Measurements from ENCODE around the gene CADPS.

CADPS gene

GRCh38 chr3:62805580-62806277 lies 69.5 kb downstream of the CADPS start:
- no peak for DNase-seq

DNA sequence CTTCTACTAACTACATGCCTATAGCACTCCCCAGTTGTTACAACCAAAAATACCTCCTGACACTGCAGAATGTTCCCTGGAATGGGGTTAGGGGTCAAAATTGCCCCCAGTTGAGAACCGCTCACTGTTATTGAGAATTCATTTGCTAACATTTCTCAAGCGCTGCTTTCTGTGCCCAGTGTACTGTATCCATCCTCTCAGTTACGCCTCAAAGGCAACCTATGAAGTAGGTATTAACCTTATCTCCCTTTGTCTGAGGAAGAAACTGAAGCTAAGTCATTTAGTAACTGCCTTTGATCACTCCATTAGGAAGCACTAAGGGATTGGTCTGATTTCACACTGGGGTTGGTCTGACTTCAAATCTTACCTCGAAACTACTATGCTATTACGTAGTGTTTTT lies 70.1 kb downstream of the CADPS start:
- DNase-seq: no peak

- no peak for DNase-seq
These were observed 71.9 kb downstream of the CADPS start for GRCh38 chr3:62803276-62803675.

DNA sequence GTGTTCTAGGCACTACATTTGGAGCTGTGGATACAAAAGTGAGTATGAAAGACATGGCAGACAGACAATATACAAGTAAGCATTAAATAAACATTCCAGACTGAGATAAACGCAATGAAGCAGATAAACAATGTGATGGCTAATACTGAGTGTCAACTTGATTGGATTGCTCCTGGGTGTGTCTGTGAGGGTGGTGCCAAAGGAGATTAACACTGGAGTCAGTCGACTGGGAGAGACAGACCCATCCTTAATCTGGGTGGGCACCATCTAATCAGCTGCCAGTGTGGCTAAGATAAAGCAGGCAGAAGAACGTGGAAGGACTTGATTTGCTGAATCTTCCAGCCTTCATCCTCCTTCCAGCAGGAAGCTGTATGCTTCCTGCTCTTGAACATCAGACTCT lies 77.2 kb downstream of the CADPS start:
- no peak for DNase-seq

GRCh38 chr3:62797132-62797531 lies 78.1 kb downstream of the CADPS start:
- DNase-seq: no peak

DNA sequence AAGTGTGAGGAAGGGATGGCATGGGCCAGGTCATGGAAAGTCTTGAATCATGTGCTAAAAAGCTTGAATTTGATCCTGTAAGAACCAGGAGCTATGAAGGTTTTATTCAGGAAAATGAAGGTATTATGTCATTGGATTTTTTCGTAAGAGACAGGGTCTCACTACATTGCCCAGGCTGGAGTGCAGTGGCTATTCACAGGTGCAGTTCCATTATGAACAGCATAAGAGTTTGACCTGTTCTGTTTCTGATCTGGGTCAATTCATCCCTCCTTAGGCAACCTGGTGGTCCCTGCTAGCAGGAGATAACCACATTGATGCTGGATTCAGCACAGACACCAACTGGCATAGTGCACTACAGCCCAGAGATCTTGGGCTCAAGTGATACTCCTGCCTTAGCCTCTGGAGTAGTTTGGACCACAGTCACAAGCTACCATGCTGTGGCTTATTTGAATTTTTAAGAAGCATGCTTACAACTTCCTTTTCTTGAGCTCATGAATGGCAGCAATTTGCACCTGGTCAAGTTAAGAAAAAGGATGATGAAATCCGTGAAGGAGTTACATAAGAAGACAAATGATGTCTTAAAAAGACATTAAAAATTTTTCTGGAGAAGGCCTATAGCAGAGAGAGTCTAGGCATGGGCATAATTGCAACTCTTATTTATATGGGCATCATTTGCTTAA lies 79.1 kb downstream of the CADPS start:
- DNase-seq: no peak

DNA sequence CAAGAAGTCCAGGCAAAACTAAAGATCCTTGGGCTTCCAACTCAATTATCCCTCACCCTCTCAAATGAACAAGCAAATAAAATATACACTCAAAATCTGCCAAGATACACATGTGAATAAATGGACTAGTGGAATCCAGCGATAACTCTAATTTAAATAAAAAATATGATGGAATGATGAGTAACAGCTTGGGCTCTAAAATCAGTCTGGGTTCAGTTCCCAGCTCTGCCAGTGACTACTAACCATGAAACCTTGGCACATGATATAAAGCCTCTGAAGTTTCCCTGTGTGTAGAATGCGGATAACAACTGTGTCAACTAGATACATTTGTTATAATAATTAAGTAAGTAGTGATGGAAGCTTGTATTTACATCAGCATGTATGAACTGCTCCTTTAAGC lies 81.3 kb downstream of the CADPS start:
- DNase-seq: no peak

- no peak for DNase-seq
These were observed 89.8 kb downstream of the CADPS start for GRCh38 chr3:62785384-62785783.

- DNase-seq: no peak
These were observed 94.1 kb downstream of the CADPS start for GRCh38 chr3:62781121-62781520.

DNA sequence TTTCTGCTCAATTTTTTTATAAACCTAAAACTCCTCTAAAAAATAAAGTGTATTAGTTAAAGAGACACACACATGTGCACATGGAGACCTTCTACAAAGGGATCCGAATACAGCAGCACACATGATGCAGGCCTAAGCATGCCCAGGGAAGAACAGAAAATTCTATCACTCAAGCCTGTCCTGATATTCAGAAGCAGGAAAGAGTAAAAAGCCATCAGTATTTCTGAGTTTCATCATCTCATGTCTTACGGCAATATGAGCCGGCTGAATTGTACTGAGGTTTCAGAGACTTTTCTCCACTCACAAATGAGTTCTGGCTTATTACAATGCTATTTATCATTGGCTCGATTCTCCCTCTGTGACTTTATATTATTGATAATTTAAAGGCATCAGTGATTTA lies 97.5 kb downstream of the CADPS start:
- DNase-seq: no peak

DNA sequence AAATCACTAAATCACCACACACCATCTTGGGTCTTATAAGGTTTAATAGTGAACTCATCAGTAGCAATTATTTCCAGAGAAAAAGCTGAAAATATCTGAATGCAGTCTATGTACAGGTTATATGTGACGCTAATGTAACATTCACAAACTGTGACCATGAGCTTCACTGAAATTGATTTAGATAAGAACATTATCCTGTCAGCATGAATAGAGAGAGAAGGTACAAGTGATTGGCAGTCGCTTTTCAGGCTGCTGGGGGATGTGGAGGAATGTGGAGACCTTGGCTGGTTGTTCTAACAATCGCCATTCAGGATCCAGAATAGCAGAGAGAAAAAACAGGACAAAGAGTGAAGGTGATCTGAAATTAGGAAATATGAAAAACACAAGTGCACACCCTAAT lies 98.1 kb downstream of the CADPS start:
- DNase-seq: no peak

DNA sequence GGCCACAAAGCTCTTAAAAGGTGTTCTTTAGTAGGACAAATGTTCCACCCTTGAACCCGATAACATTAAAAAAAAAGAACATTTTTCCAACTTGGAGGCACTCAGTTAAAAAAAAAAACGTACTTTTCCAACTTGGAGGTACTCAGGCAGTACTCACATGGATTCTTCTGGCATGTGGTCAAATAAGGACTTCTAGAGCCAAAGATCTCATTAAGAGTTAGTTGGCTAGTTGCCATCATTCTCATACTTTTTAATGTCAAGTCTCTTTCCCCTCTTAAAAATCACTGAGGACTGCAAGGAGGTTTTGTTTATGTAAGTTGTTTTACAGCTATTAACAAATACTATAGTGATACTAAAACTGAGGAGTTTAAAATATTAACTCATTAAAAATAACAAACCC lies 101.0 kb downstream of the CADPS start:
- DNase-seq: no peak

DNA sequence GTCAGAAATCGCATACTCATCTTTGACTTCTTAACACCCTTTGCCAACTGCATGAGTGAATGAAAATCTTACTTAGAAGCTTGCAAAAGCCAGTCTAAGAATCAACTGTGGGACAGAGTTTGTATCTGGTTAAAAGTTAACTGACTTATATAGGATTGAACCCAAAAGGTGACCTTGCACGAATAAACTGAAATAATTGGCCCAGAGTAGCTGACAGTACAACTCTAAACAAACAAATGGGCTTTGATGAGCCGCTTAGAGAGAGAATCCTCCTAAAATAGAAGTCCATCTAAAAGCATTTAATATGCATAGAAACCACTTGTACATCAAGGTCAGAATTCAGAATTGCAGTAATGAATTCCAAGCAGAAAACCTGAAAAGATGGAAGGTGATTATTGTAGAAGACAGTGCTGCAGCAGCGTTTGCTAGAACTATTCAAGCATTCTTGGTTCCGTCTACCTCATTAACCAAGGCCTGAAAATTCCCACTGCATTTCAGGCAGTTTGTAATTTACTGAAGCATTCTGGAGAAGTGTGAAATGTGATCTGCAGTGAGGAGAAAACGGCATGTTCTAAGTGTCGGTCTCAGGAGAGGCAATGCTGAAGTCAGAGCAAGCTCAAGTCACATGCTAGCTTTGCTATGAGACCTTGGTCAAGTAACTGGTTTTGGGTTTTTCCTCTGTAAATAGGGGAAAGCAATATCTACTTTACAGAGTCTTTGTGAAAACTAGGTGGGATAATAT lies 103.7 kb downstream of the CADPS start:
- no peak for DNase-seq

DNA sequence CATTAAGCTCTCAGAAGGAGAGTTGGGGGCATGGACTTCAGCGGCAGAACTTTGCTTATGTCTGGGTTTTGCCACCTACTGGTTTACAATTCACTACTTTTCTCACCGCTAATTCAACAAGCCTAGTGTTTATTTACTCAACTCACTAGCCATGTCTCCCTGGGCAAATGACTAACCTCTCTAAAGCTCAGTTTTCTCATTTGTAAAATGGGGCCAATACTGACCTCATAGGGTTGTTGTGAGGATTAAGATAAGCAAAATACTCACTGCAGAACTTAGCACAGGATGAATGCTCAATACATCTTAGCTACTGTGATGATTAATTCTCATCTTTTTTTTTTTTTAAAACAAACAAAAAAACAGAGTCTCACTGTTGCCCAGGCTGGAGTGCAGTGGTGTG lies 106.3 kb downstream of the CADPS start:
- no peak for DNase-seq

GRCh38 chr3:62761711-62762110 lies 113.5 kb downstream of the CADPS start:
- DNase-seq: no peak

DNA sequence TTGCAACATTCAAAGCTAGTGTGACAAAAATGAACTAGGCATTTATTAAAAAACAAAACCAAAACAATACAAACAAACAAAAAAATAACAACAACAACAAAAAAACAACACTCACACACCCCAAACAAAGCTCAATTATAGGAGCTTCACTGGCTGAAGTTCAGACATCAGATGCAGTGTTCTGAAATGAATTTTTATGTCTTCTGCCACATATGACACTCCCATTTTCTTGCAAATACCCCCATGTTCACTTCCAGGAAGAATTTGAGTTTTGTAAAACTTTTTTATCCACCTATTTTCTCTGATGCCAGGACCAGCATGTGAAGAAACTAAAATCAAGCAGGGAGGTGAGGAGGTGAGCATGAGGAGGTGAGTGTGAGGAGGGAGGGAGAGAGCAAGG lies 113.9 kb downstream of the CADPS start:
- DNase-seq: no peak

- DNase-seq: no peak
These were observed 116.7 kb downstream of the CADPS start for GRCh38 chr3:62758296-62759066.

- DNase-seq: no peak
These were observed 118.2 kb downstream of the CADPS start for GRCh38 chr3:62757045-62757444.

- DNase-seq: no peak
These were observed 119.9 kb downstream of the CADPS start for GRCh38 chr3:62755285-62755684.

DNA sequence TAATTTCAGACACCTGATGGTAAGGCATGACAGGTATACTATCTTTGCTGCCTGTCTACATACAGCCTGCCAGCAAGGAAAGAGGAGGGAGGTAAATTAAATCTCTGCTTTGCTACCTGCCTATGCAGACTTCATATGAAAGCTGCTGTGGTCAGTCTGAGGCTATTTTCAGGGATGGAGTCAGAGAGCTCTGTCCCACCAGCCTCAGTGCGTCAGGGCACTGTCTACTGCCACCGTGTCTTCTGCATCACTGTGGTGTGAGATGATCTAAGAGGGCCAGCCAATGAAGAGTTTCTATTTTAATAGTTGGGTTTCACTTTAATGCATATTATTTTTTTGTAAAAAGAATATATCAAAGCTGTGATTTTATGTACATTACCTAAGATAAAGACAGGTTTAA lies 125.6 kb downstream of the CADPS start:
- DNase-seq: no peak

DNA sequence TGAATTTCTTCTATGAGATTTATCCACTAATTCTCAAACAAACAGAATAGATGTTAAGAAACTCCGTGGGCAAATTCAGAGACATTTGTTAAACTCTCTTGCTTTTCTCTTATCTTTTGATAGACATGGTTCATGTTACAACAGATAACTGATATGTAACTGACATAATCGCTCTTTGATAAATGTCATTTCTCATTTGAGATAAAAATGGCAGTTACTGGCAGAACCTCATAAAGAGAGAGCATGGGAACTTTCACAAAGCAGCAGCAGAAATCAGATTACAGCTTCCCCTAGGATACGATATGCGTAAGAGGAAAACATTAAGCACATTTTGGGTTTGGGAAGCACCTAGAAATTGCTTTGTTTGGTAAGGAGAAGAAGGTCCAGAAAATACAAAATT lies 126.1 kb downstream of the CADPS start:
- no peak for DNase-seq

DNA sequence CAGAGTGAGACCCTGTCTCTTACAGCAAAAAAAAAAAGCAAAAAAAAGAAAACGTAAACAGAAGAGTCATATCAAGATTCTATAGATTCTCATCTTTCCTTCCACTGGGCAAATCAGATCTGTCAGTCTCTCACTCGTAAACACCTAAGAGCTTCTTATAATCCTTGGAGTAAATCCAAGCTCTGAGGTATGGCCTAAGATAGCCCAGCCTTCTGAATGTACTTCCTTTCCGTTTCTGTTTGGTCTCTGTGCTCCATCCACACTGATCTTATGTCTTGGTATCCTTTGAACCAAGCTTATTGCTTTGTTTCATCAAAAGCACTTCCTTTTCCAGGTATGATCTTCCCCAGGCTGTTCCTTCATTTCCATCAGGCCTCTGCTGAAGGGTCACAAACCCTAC lies 137.8 kb downstream of the CADPS start:
- no peak for DNase-seq

DNA sequence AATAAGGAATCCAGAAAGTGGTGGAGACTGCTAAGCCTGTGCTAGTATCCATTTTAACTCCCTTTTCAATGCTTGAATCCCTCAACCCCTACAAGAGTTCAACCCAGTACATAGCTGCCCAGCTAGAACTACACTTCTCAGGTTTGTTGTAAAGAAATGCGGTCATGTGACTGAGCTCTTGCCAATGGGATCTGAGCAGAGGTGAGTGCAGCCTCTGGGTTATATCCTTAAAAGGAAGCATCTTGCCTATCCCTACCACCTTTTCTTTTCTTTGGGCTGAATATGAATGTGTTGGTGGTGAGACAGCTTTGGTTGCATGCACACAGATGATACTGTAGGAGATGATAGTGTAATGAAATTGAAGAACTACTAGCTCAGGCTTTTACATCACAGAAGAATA lies 139.7 kb downstream of the CADPS start:
- no peak for DNase-seq

Data from HCEC 1CT (cell line).